GM12864 (cell line): Measurements from ENCODE around the gene CFAP46.
"Not testable (repeated sequence)": the region's sequence is repeated elsewhere in the genome, so short reads cannot be mapped to it uniquely, and the experiment has no call there.

ENCODE experiments used
- DNase-seq: peaks from one replicate; pipeline ENCODE4 v3.0.0-alpha.2; 2011; ENCODE audit warnings: low read depth
- H3K4me3 ChIP-seq: 2 replicates; pipeline ENCODE4 v1.5.1; 2011; ENCODE audit warnings: mild to moderate bottlenecking, low read depth, low read length, control low read depth
- CTCF ChIP-seq: IDR thresholded peaks from 2 replicates; pipeline ENCODE4 v1.5.1; 2011; ENCODE audit warnings: low read depth, mild to moderate bottlenecking, moderate library complexity, low read length, control low read depth, inconsistent platforms; ENCODE audit errors: missing control alignments

The CFAP46 gene

DNA sequence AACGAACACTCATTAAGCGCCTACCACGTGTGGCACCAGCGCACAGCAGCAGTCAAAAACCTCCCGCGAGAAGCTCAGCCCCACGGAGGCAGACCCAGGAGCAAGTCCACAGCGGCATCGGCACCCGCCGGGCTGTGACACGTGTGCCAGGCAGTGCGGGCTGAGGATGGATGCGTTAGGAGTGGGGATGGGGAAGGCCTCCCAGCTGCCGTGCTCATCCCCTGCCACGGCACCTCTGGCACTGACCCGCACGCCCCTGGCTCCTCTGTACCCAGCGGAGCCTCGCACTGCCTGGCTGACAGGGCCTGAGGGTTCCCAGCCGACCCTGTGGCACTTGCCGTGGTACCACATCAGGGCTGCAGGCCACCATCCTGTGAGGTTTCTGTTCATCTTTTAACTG, 16.8 kb downstream of the CFAP46 start:
- DNase-seq = no peak
- H3K4me3 ChIP-seq = no peak overlapping the region
- no peak for TF ChIP-seq CTCF

DNA sequence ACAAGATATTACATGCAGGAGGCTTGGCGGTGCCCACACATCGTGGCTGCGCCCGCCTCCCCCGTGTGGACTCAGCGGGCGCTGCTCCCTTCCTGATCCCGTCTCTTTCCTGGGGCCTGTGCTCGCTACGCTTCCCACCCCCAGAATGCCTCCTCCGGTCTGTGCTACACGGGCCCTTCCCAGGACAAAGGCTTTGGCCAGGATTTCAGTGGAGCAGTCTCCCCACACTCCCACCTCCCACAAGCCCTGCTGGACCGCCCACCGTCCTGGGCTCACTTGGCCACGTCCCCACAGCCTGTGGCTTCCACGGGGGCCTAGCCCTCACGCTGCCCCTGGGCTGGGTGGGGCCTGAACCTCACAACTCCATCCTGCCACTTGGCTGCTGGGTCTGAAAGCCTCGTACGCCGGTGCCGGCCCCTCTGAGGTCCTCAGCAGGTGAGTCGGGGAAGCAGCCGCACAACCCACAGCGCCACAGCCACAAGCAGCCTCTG, 17.3 kb downstream of the CFAP46 start:
- TF ChIP-seq CTCF = no peak
- H3K4me3 ChIP-seq = no peak overlapping the region
- DNase-seq = no peak

DNA sequence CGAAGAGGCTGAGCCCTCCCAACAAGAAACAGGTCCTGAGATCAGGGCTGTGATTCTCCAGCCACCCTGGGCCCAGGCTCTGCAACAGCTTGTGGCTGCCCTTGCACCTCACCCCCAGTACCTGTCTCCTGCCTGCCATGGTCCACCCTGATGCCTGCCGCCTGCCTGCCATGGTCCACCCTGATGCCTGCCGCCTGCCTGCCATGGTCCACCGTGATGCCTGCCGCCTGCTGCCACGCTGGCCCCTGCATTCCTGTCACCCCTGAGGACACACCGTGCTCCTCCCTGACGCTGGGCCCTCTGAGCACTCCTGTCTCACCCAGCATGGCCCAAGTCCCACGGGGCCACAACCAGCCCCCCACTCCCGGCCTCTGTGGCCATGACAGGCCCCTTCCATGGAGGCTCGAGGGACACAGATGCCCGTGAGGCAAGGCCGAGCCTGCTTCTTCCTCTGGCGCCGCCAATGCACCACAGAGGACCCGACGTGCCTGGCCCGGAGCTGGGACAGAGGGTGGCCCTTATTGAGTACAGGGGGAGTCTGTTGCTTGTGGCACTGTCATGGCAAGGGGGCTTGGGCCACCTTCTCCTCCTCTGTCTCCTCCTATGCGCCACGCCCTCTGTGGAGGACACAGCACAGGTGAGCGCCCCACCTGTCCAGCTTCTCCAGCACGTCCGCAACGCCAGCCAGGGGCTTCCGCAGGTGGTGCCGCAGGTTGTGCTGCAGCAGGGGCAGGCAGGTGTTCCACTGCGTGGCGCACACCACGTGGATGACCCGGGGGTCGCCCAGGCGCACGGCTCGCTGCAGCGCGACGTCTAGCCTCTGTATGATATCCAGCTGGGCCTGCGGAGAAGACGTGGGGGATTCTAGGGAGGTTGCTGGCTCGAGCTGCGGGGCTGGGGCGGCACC, 18.1 kb downstream of the CFAP46 start:
- H3K4me3 ChIP-seq = no peak overlapping the region
- DNase-seq = no peak
- no peak for TF ChIP-seq CTCF

DNA sequence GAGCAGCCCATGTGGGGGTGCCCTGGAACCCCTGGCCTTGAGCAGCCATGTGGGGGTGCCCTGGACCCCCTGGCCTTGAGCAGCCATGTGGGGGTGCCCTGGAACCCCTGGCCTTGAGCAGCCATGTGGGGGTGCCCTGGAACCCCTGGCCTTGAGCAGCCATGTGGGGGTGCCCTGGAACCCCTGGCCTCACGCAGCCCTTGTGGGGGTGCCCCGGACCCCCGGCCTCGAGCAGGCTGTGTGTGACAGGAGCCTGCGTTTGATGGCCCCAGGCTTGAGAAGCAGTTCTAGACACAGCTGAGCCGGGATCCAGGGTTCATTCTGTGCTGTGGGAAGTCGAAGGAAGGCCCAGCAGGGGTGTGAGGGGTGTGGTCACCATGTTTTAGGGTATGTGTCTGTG, 19.0 kb downstream of the CFAP46 start:
- H3K4me3 ChIP-seq = not testable (repeated sequence)

GRCh38 chr10:132922872-132923271, 19.5 kb downstream of the CFAP46 start:
- DNase-seq = no peak
- H3K4me3 ChIP-seq = no peak overlapping the region
- no peak for TF ChIP-seq CTCF

More for the DNA sequence above, 19.0 kb downstream of the CFAP46 start:
- not testable (repeated sequence) for DNase-seq

DNA sequence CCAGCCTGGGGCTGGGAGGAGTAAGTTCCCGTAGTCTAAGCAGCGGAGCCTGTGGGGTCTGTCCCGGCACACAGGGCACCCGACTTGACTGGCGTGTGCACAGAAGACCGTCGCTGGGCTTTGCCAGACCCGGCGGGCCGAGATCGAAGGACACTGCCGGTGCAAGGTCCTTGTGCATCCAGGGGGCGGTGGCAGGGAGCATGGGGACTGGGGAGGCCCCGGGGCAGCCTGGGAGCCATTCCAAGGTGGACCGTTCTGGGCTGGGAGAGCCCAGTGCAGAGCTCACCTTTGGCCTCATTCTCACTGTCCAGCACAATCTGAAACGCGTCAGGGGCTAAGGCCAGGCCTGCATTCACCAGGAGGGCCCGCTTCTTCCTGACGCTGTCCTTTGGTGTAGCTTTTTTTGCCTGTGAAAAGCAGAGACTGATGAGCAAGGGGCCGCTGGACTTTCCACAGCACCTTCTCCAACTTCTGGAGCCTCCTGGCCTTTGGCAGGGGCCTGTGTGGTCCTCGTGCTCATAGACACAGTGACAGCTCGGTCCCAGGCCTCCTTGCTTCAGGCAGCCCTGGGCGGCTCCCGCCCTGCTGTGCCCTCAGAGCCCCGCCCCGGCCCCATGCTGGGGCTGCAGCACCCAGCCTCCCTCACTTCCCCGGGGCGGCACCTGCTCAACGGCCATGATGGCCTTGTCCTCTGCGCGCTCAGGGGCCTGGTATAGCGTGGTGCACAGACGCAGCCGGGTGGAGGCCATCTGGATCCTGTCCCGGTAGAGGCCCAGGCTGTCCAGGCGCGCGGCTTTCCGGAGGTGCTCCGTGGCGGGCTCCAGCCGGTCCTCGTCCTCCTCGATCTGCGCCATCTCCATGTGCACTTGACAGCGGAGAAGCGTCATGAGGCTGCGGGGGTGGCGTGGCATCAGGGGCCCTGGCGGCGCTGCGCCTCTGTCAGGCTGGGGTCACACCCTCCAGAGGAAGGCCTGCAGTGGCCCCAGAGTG, 20.3 kb downstream of the CFAP46 start:
- no peak for DNase-seq
- no peak for TF ChIP-seq CTCF
- H3K4me3 ChIP-seq = no peak overlapping the region

DNA sequence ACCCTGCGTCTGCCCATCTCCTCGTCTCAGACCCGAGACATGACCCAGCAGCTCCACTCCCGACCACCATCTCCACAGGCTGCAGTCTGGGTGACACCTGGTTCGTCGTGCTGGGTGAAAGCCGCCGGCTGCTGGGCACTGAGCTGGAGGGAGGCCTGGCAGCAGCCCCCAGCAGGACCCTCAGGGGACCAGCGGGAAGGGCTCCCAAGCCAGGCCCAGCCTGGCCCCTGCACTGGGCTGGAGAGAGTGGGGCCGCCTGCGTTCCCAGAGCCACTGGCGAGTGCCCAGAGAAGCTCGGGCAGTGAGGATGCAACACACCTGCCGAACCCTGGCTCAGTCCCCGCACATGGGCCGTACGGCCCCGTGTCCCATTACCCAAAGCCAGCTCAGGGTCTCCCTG, 21.3 kb downstream of the CFAP46 start:
- no peak for DNase-seq
- no peak overlapping the region for H3K4me3 ChIP-seq
- no peak for TF ChIP-seq CTCF
